GM12878 (cell line): ENCODE measurements around the gene COL9A1. TPM values are rescaled to one million over a fixed set of nuclear protein-coding genes. Genes with fewer than 3 reads are reported as not detected.

Source experiments
- ATAC-seq: fragments of 200-7000 bp; cut with Tn5 transposase; 3 replicates; pipeline ENCODE4 v1.9.1; 2020; ENCODE audit warnings: mild to moderate bottlenecking, moderate library complexity
- BruUV-seq: library from RNA; stranded (reverse); fragments of 400-500 nt; replicated peaks from 2 replicates; lab custom pipeline; 2021; lab: Mats Ljungman, UMichigan
- CTCF ChIA-PET: fragments of 300-600 bp; sonication (Branson Sonifier 250); formaldehyde crosslinking; extraction: SDS; loops from one replicate; lab custom pipeline; 2021; ENCODE audit warnings: inconsistent platforms; lab: Yijun Ruan, JAX
- POLR2A ChIA-PET: fragments of 350-600 bp; formaldehyde crosslinking; extraction: SDS; loops from one replicate; lab custom pipeline; 2021; ENCODE audit warnings: inconsistent platforms; lab: Charles Lee
- RAD21 ChIA-PET: fragments of 300-600 bp; sonication (Branson Sonifier 250); formaldehyde crosslinking; loops from one replicate; lab custom pipeline; 2023; ENCODE audit warnings: antibody characterized with exemption; ENCODE audit not compliant: unreplicated experiment; lab: Charles Lee
- SMC1A ChIA-PET: fragments of 300-600 bp; sonication (Branson Sonifier 250); formaldehyde crosslinking; loops from one replicate; lab custom pipeline; 2023; ENCODE audit not compliant: unreplicated experiment, uncharacterized antibody; lab: Charles Lee
- DNase-seq: peaks from one replicate; pipeline ENCODE4 v3.0.0-alpha.2; 2011; ENCODE audit warnings: low read depth, low spot score
- FAIRE-seq: peaks from 3 replicates; lab custom pipeline; 2011; peaks lifted over from hg19 to GRCh38; lab: Jason Lieb, UNC
- H2AFZ ChIP-seq: 2 replicates; pipeline ENCODE4 v1.6.0; 2011; ENCODE audit warnings: low read depth, low read length, control low read depth; ENCODE audit not compliant: control insufficient read depth
- H3K27ac ChIP-seq: 2 replicates; pipeline ENCODE4 v1.5.1; 2011; ENCODE audit warnings: control low read depth; ENCODE audit not compliant: control insufficient read depth, insufficient read depth
- H3K27me3 ChIP-seq, 2 experiments: replicated peaks in 1 of 2; 2 replicates each; pipeline versions ENCODE4 v1.6.0 to v1.6.1; 2011; ENCODE audit warnings: low read length in 1 of 2; ENCODE audit not compliant: control insufficient read depth in 2 of 2, insufficient read depth in 2 of 2
- H3K36me3 ChIP-seq, 2 experiments: 2 replicates each; pipeline ENCODE4 v1.5.1; 2011; ENCODE audit warnings: low read length in 1 of 2; ENCODE audit not compliant: control insufficient read depth in 2 of 2, insufficient read depth in 2 of 2
- H3K4me1 ChIP-seq: 2 replicates; pipeline ENCODE4 v1.6.1; 2011; ENCODE audit warnings: mild to moderate bottlenecking, low read length, moderate library complexity, mixed read lengths; ENCODE audit not compliant: control insufficient read depth, insufficient read depth
- H3K4me2 ChIP-seq: 2 replicates; pipeline ENCODE4 v1.6.0; 2011; ENCODE audit warnings: control low read depth; ENCODE audit not compliant: control insufficient read depth, insufficient read depth
- H3K4me3 ChIP-seq: fragments of 200-600 bp; sonication (generic); 2 replicates; pipeline ENCODE4 v1.5.1; 2016
- H3K79me2 ChIP-seq: 2 replicates; pipeline ENCODE4 v1.6.0; 2011; ENCODE audit warnings: low read length; ENCODE audit not compliant: control insufficient read depth, insufficient read depth
- H3K9ac ChIP-seq: 2 replicates; pipeline ENCODE4 v1.8.0; 2011; ENCODE audit warnings: low read length, control low read depth, mixed read lengths; ENCODE audit not compliant: control insufficient read depth, insufficient read depth
- H3K9me3 ChIP-seq: replicated peaks from 3 replicates; pipeline ENCODE4 v1.5.1; 2011; ENCODE audit warnings: mild to moderate bottlenecking, low read length; ENCODE audit not compliant: control insufficient read depth, insufficient read depth
- H4K20me1 ChIP-seq: 2 replicates; pipeline ENCODE4 v1.6.0; 2011; ENCODE audit not compliant: control insufficient read depth, insufficient read depth
- CBX5 ChIP-seq: sonication (generic); IDR thresholded peaks from 2 replicates; pipeline ENCODE4 v1.6.1; 2016; ENCODE audit warnings: low read depth, moderate library complexity, mild to moderate bottlenecking, inconsistent platforms
- EZH2 ChIP-seq: IDR thresholded peaks from 2 replicates; pipeline ENCODE4 v1.6.1; 2012; ENCODE audit warnings: low read depth, mild to moderate bottlenecking, control low read depth, inconsistent platforms, low read length, borderline replicate concordance; ENCODE audit not compliant: control insufficient read depth
- HDGF ChIP-seq: fragments of 450-650 bp; IDR thresholded peaks from 2 replicates; pipeline ENCODE4 v1.6.1; 2016; ENCODE audit warnings: antibody characterized with exemption
- MTA2 ChIP-seq: fragments of 450-650 bp; IDR thresholded peaks from 2 replicates; pipeline ENCODE4 v1.6.1; 2016; ENCODE audit warnings: low read depth, mild to moderate bottlenecking, moderate library complexity
- MYC ChIP-seq: IDR thresholded peaks from 2 replicates; pipeline ENCODE4 v1.6.1; 2011; ENCODE audit warnings: mild to moderate bottlenecking, low read length, moderate library complexity, inconsistent platforms; ENCODE audit not compliant: insufficient read depth, insufficient replicate concordance, insufficient read length, severe bottlenecking
- POLR2AphosphoS5 ChIP-seq: IDR thresholded peaks from 2 replicates; pipeline ENCODE4 v1.6.1; 2011; ENCODE audit warnings: mild to moderate bottlenecking, low read length, inconsistent platforms
- WGBS: methylation state at CpG from one replicate; pipeline ENCODE4 v1.1.6; 2016; ENCODE audit warnings: low lambda C conversion rate; ENCODE audit not compliant: insufficient replicate concordance, insufficient coverage; ENCODE audit errors: missing lambda C conversion rate; 5-methylcytosine and 5-hydroxymethylcytosine counted together
- in situ Hi-C: fragments of 300-500 bp; cut with MboI; formaldehyde crosslinking; loops from 9 replicates; pipeline ENCODE4 v1.14.3; 2018; ENCODE audit warnings: mixed read lengths
- intact Hi-C: fragments of 100-400 bp; cut with micrococcal nuclease; formaldehyde crosslinking; loops from one replicate; pipeline ENCODE4 v1.14.2; 2022; ENCODE audit not compliant: unreplicated experiment
- polyA plus RNA-seq, 11 experiments: library from polyadenylated mRNA; depleted of rRNA in 4 of 11; unstranded in 6 of 11; stranded (reverse) in 5 of 11; fragments of >200 nt; fragmentation: Nextera tagmentation in 4 of 11; fragmentation: Illumina TruSeq in 1 of 11; extraction: Ambion mirVana in 4 of 11; extraction: Trizol in 1 of 11; gene quantifications; 1 replicate in 1 of 11; 2 replicates in 10 of 11; pipeline versions ENCODE4 v1.2.1 to v1.2.3, GENCODE V29; 2011 to 2016; ENCODE audit warnings: inconsistent platforms in 2 of 11, missing spikeins in 2 of 11, low read depth in 1 of 11
- total RNA-seq, 4 experiments: library from RNA; depleted of rRNA in 3 of 4; stranded (reverse); fragments of >200 nt in 3 of 4; fragmentation: Illumina TruSeq in 1 of 4; extraction: Trizol in 1 of 4; gene quantifications; 2 replicates each; pipeline versions ENCODE4 v1.2.1 to v1.2.3, GENCODE V29; 2013 to 2021
- TF ChIP-seq, protein P1 (sequence below): fragments of 450-650 bp; IDR thresholded peaks from 2 replicates; pipeline ENCODE4 v1.6.1; 2017; ENCODE audit warnings: low read depth, mild to moderate bottlenecking, moderate library complexity
- TF ChIP-seq, protein P2 (sequence below): IDR thresholded peaks from 2 replicates; pipeline ENCODE4 v1.6.1; 2012; ENCODE audit warnings: improper control_type of control experiment, low read depth, low read length; ENCODE audit not compliant: insufficient replicate concordance

Gene COL9A1
- total and polyA plus RNA-seq, 10 of the 15 experiments (the other 5 are each of a cell fraction or from before 2014, with no cell fraction given) = not detected

DNA sequence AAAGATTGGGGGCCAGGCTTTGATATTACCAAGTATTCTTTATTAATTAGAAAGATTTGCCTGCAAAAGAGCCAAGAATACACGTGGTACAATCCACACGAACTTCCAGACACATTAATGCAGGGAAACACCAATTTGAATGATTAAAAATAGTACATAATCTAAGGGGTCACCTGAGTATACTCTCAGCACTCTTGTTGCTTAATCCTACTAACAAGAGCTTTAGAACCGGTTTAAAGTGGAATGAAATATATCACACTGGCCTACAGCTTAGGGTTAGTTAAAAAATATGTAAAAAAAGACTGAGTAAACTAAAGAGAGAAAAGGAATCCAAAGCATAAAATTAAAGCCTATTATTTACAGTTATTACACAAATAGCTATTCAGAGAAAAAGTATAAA, 49.0 kb downstream of the COL9A1 start:
- ChIA-PET POLR2A (no interaction called here), RAD21 (interaction anchor here (0.7 kb wide), 1 partner anchor 702 kb away, joined by 3 read pairs; no protein-coding TSS in a partner anchor), SMC1A (interaction anchor here (1.0 kb wide), 1 partner anchor 14 kb away, joined by 5 read pairs; no protein-coding TSS in a partner anchor)
- Histone ChIP-seq H3K4me3 (no peak overlapping the region), H3K4me1 (no peaks in the 10 kb centered on the region), H3K9ac (no peak overlapping the region), H4K20me1 (no peaks in the 10 kb centered on the region), H3K79me2 (no peaks in the 10 kb centered on the region), H3K27ac (no peak overlapping the region), H3K9me3 (no peaks in the 10 kb centered on the region)
- FAIRE-seq = no peak
- DNase-seq = no peak
- in situ Hi-C loops = no loop called here
- no peak for ATAC-seq
- no peak for TF ChIP-seq MTA2
- TF ChIP-seq, protein P1, sequence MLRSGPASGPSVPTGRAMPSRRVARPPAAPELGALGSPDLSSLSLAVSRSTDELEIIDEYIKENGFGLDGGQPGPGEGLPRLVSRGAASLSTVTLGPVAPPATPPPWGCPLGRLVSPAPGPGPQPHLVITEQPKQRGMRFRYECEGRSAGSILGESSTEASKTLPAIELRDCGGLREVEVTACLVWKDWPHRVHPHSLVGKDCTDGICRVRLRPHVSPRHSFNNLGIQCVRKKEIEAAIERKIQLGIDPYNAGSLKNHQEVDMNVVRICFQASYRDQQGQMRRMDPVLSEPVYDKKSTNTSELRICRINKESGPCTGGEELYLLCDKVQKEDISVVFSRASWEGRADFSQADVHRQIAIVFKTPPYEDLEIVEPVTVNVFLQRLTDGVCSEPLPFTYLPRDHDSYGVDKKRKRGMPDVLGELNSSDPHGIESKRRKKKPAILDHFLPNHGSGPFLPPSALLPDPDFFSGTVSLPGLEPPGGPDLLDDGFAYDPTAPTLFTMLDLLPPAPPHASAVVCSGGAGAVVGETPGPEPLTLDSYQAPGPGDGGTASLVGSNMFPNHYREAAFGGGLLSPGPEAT = no peak
- no peak for TF ChIP-seq EZH2
- no peak for TF ChIP-seq MYC
- TF ChIP-seq HDGF = no peak
- TF ChIP-seq CBX5 = no peak
- TF ChIP-seq POLR2AphosphoS5 = no peak
- TF ChIP-seq, protein P2, sequence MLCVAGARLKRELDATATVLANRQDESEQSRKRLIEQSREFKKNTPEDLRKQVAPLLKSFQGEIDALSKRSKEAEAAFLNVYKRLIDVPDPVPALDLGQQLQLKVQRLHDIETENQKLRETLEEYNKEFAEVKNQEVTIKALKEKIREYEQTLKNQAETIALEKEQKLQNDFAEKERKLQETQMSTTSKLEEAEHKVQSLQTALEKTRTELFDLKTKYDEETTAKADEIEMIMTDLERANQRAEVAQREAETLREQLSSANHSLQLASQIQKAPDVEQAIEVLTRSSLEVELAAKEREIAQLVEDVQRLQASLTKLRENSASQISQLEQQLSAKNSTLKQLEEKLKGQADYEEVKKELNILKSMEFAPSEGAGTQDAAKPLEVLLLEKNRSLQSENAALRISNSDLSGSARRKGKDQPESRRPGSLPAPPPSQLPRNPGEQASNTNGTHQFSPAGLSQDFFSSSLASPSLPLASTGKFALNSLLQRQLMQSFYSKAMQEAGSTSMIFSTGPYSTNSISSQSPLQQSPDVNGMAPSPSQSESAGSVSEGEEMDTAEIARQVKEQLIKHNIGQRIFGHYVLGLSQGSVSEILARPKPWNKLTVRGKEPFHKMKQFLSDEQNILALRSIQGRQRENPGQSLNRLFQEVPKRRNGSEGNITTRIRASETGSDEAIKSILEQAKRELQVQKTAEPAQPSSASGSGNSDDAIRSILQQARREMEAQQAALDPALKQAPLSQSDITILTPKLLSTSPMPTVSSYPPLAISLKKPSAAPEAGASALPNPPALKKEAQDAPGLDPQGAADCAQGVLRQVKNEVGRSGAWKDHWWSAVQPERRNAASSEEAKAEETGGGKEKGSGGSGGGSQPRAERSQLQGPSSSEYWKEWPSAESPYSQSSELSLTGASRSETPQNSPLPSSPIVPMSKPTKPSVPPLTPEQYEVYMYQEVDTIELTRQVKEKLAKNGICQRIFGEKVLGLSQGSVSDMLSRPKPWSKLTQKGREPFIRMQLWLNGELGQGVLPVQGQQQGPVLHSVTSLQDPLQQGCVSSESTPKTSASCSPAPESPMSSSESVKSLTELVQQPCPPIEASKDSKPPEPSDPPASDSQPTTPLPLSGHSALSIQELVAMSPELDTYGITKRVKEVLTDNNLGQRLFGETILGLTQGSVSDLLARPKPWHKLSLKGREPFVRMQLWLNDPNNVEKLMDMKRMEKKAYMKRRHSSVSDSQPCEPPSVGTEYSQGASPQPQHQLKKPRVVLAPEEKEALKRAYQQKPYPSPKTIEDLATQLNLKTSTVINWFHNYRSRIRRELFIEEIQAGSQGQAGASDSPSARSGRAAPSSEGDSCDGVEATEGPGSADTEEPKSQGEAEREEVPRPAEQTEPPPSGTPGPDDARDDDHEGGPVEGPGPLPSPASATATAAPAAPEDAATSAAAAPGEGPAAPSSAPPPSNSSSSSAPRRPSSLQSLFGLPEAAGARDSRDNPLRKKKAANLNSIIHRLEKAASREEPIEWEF = no peak
- TF ChIP-seq, all 136 proteins: peak for 0
- Histone ChIP-seq H3K36me3 (no peaks in the 10 kb centered on the region), H3K27me3 (peaks cover 0 to 2% of the 10 kb centered on the region in 2 experiments; a peak in 2 of 4 replicates), H3K4me2 (no peak overlapping the region), H2AFZ (no peak overlapping the region)
- BruUV-seq = no TSS peak
- CTCF ChIA-PET = interaction anchor here (0.8 to 1.3 kb wide), 3 partner anchors 22 to 55 kb away, joined by 3 read pairs; no protein-coding TSS in a partner anchor
- WGBS = 2% methylated on average over 3 of the region's 3 CpGs
- intact Hi-C loops = no loop called here
